HG02588 (cell line): ENCODE results near the gene KIF12.

Experiments used
- ATAC-seq: cut with Tn5 transposase; IDR thresholded peaks from one replicate; pipeline ENCODE4 v1.9.1; 2021; ENCODE audit warnings: mild to moderate bottlenecking, moderate library complexity; ENCODE audit not compliant: unreplicated experiment

The KIF12 gene

GRCh38 chr9:114123031-114123977, 24.2 kb upstream of the KIF12 start:
- no peak for ATAC-seq

GRCh38 chr9:114122136-114123027, 23.3 kb upstream of the KIF12 start:
- no peak for ATAC-seq

- no peak for ATAC-seq
These were observed 22.4 kb upstream of the KIF12 start for GRCh38 chr9:114121227-114122135.

GRCh38 chr9:114120192-114121014, 21.3 kb upstream of the KIF12 start:
- no peak for ATAC-seq

GRCh38 chr9:114119242-114120191, 20.4 kb upstream of the KIF12 start:
- no peak for ATAC-seq

GRCh38 chr9:114117996-114118830, 19.1 kb upstream of the KIF12 start:
- ATAC-seq: no peak

GRCh38 chr9:114117614-114117995, 18.5 kb upstream of the KIF12 start:
- no peak for ATAC-seq

- ATAC-seq: no peak
These were observed 17.1 kb upstream of the KIF12 start for GRCh38 chr9:114116126-114116747.

GRCh38 chr9:114115654-114116125, 16.6 kb upstream of the KIF12 start:
- ATAC-seq: no peak

- ATAC-seq: no peak
These were observed 15.3 kb upstream of the KIF12 start for GRCh38 chr9:114114364-114114763.

- no peak for ATAC-seq
These were observed 13.9 kb upstream of the KIF12 start for GRCh38 chr9:114112778-114113584.

- no peak for ATAC-seq
These were observed 13.2 kb upstream of the KIF12 start for GRCh38 chr9:114112325-114112724.

- ATAC-seq: no peak
These were observed 11.1 kb upstream of the KIF12 start for GRCh38 chr9:114110180-114110579.

- no peak for ATAC-seq
These were observed 10.0 kb upstream of the KIF12 start for GRCh38 chr9:114109124-114109523.

- ATAC-seq: no peak
These were observed 9.1 kb upstream of the KIF12 start for GRCh38 chr9:114108016-114108833.
